Measurements from ENCODE around the gene C7.
A peak's percentile ranks its signal among the peaks of the same experiment; 100 is the strongest.
"Not testable (repeated sequence)": the region's sequence is repeated elsewhere in the genome, so short reads cannot be mapped to it uniquely, and the experiment has no call there.

The C7 gene

DNA sequence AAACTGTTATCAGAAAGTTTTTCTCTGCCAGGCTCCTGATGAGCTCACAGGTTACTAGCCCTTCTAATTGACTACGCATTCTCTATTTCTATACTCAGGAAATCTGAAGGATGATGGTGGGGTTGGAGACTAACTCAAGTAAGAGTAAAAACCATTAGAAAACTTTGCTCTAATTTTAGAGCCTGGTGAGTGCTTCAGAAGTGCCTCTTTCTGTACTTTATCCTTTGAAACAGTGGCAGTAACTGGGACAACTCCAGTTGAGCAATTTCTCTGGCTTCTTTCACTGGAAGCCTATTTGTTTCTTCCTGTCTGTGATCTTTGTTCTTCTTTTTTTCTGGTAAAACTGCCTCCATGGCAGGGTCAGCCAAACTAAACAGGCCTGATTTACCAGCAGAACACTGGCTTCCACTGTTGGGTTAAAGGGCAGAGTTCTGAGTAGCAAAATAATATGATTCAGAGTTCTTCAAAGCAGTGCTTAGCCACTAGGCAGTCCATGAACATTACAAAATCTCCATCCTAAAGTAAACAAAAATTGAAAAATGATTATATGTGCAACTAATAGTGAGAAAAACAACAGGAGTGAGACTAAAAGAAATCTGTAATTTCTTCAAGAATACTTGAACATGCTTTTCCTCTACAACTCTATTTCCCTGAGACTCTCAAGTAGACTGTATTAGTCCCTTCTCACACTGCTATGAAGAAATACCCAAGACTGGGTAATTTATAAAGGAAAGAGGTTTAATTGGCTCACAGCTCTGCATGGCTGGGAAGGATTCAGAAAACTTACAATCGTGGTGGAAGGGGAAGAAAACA, 82.1 kb downstream of the C7 start:
- peak; percentile 2 for DNase-seq (ENCODE audit: low read depth)

- no peak for DNase-seq (ENCODE audit: low read depth)
These were observed 82.8 kb downstream of the C7 start for GRCh38 chr5:40991981-40992559.

- no peak for DNase-seq (ENCODE audit: low read depth)
These were observed 86.7 kb downstream of the C7 start for GRCh38 chr5:40995801-40996586.

DNA sequence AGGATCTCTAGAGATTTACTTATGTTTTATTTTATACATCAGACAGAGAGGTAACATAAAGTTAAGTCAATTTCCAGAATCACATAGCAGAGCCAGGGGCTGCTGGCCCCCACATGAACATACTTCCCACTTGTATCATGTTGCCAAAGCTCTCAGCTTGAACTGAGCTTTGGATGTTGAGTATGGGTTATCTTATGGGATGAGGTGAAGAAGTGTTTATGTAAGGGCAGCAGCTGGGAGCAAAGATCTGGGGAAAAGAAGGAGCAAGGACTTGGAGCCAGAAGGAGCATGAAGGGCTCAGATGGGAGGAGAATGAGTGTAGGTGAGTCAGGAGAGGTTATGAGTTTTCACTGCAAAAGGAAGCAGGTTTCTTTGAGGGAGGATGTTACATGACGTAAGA, 89.8 kb downstream of the C7 start:
- DNase-seq (ENCODE audit: low read depth) = no peak

DNA sequence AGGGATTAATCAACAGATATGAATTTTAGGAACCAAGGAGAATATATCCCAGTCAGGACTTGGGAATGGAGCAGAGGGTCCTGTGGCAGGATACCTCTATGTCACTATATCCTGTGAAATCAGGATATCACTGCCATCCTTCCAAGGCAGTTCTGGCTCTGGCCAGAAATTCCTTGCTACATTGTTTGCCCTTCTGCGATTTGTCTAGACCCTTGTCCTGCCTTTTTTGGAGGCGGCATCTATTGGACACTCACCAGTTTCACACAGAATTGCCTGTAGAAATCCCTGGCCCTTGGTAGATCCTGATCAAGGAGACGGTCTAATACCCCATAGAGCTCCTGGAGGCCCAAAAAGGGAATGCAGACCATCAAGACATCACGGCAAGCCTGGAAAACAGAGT, 90.7 kb downstream of the C7 start:
- DNase-seq (ENCODE audit: low read depth) = no peak

- DNase-seq (ENCODE audit: low read depth) = no peak
These were observed 94.5 kb downstream of the C7 start for GRCh38 chr5:41003670-41004376.

- DNase-seq (ENCODE audit: low read depth) = no peak
These were observed 95.6 kb downstream of the C7 start for GRCh38 chr5:41004931-41005330.

- DNase-seq (ENCODE audit: low read depth) = no peak
These were observed 99.9 kb downstream of the C7 start for GRCh38 chr5:41009232-41009631.

DNA sequence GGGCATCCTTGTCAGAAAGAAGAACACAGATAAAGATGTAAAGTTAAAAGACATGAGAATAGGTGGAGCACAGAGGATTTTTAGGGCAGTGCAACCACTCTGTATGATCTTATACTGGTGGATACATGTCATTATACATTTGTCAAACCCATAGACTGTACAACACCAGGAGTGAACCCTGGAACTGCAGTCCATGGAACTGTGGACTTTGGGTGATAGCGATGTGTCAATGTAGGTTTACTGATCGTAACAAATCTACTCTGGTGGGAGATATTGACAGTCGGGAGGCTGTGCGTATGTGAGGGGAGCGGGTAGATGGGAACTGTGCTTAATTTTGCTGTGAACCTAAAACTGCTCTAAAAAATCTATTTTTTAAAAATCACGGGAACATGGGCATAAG, 101.3 kb downstream of the C7 start:
- no peak for DNase-seq (ENCODE audit: low read depth)

- DNase-seq (ENCODE audit: low read depth) = no peak
These were observed 103.0 kb downstream of the C7 start for GRCh38 chr5:41012318-41012717.

- DNase-seq (ENCODE audit: low read depth) = not testable (repeated sequence)
These were observed 113.3 kb downstream of the C7 start for GRCh38 chr5:41022600-41022999.

All from amniotic epithelial cell (primary cell).